HCT116 (cell line): ENCODE results near the gene ACER2. TPM values are rescaled to one million over a fixed set of nuclear protein-coding genes. Genes with fewer than 3 reads are reported as not detected.

ENCODE experiments used
- ATAC-seq: fragments of 200-7000 bp; cut with Tn5 transposase; 2 replicates; pipeline ENCODE4 v1.9.1; 2020; ENCODE audit warnings: mild to moderate bottlenecking, moderate library complexity
- BruUV-seq: library from RNA; stranded (reverse); fragments of 400-500 nt; replicated peaks from 2 replicates; lab custom pipeline; 2021; lab: Mats Ljungman, UMichigan
- CTCF ChIA-PET: fragments of 300-600 bp; sonication (Branson Sonifier 250); formaldehyde crosslinking; loops from one replicate; lab custom pipeline; 2021; ENCODE audit warnings: antibody characterized with exemption; lab: Charles Lee
- POLR2A ChIA-PET: fragments of 300-600, 350-600 bp; sonication (Branson Sonifier 250); formaldehyde crosslinking; loops from one replicate; lab custom pipeline; 2021; ENCODE audit warnings: antibody characterized with exemption; lab: Charles Lee
- RAD21 ChIA-PET, 2 experiments: fragments of 300-600 bp; sonication (Branson Sonifier 250); formaldehyde crosslinking; loops; one replicate each; lab custom pipeline; 2023; ENCODE audit warnings: low total read pairs in 2 of 2; ENCODE audit not compliant: uncharacterized antibody in 2 of 2, unreplicated experiment in 2 of 2, low non-redundant PET in 1 of 2; lab: Charles Lee
- DNase-seq: peaks from one replicate; pipeline ENCODE4 v3.0.0-alpha.2; 2010; ENCODE audit warnings: low read depth, low spot score
- H2AFZ ChIP-seq: fragments of 200-600 bp; shearing (Covaris generic), sonication (generic); 2 replicates; pipeline ENCODE4 v1.6.1; 2017; ENCODE audit warnings: low read depth, mixed run types, mixed read lengths, antibody characterized with exemption, low read length; ENCODE audit not compliant: poor library complexity, severe bottlenecking
- H3K27ac ChIP-seq: 2 replicates; pipeline ENCODE4 v1.5.1; 2012; ENCODE audit warnings: low read depth, low read length
- H3K27me3 ChIP-seq: fragments of 200-600 bp; sonication (generic); 2 replicates; pipeline ENCODE4 v1.6.1; 2016; ENCODE audit warnings: mixed run types, low read length, mixed read lengths; ENCODE audit not compliant: insufficient read depth
- H3K36me3 ChIP-seq, 2 experiments: fragments of 200-500 bp in 1 of 2; fragments of 200-600 bp in 1 of 2; sonication (Bioruptor generic) in 1 of 2; sonication (generic) in 1 of 2; 2 replicates each; pipeline versions ENCODE4 v1.5.1 to v1.6.1; 2014 to 2016; ENCODE audit warnings: low read length in 2 of 2, inconsistent platforms in 1 of 2, mixed read lengths in 1 of 2, mixed run types in 1 of 2; ENCODE audit not compliant: insufficient read depth in 2 of 2, control insufficient read depth in 1 of 2
- H3K4me1 ChIP-seq, 2 experiments: fragments of 200-600 bp in 1 of 2; sonication (generic) in 1 of 2; 2 replicates each; pipeline versions ENCODE4 v1.5.1 to v1.6.1; 2012 to 2017; ENCODE audit warnings: low read length in 2 of 2, inconsistent platforms in 1 of 2, mild to moderate bottlenecking in 1 of 2, mixed read lengths in 1 of 2, mixed run types in 1 of 2, moderate library complexity in 1 of 2; ENCODE audit not compliant: insufficient read depth in 2 of 2, control insufficient read depth in 1 of 2
- H3K4me2 ChIP-seq: fragments of 200-600 bp; sonication (generic); 2 replicates; pipeline ENCODE4 v1.6.1; 2017; ENCODE audit warnings: mixed run types, low read length, mixed read lengths
- H3K4me3 ChIP-seq, 2 experiments: fragments of 200-600 bp in 1 of 2; sonication (generic) in 1 of 2; replicated peaks in 1 of 2; 2 replicates each; pipeline ENCODE4 v1.5.1; 2011 to 2016; ENCODE audit warnings: low read length in 2 of 2, control low read depth in 1 of 2, low read depth in 1 of 2, mild to moderate bottlenecking in 1 of 2, mixed read lengths in 1 of 2, mixed run types in 1 of 2
- H3K79me2 ChIP-seq: fragments of 200-600 bp; sonication (generic); 2 replicates; pipeline ENCODE4 v1.6.1; 2017; ENCODE audit warnings: mild to moderate bottlenecking, mixed run types, low read length, moderate library complexity, mixed read lengths; ENCODE audit not compliant: insufficient read depth
- H3K9ac ChIP-seq: fragments of 200-600 bp; sonication (generic); 2 replicates; pipeline ENCODE4 v1.6.1; 2016; ENCODE audit warnings: low read length, mixed read lengths
- H3K9me2 ChIP-seq: fragments of 200-600 bp; sonication (generic), shearing (Covaris generic); 2 replicates; pipeline ENCODE4 v1.6.1; 2017; ENCODE audit warnings: mixed run types, mild to moderate bottlenecking, moderate library complexity; ENCODE audit not compliant: insufficient read depth
- H3K9me3 ChIP-seq, 2 experiments: fragments of 200-500 bp in 1 of 2; fragments of 200-600 bp in 1 of 2; sonication (Bioruptor generic) in 1 of 2; sonication (generic) in 1 of 2; 2 replicates each; pipeline ENCODE4 v1.6.1; 2014 to 2017; ENCODE audit warnings: low read length in 2 of 2, mixed read lengths in 2 of 2, inconsistent platforms in 1 of 2, low read depth in 1 of 2, mild to moderate bottlenecking in 1 of 2, mixed run types in 1 of 2, moderate library complexity in 1 of 2; ENCODE audit not compliant: control insufficient read depth in 1 of 2, insufficient read depth in 1 of 2
- H4K20me1 ChIP-seq: fragments of 200-600 bp; sonication (generic), shearing (Covaris generic); 2 replicates; pipeline ENCODE4 v1.6.1; 2017; ENCODE audit warnings: mixed run types, mild to moderate bottlenecking, moderate library complexity; ENCODE audit not compliant: insufficient read depth
- CBX3 ChIP-seq: IDR thresholded peaks from 2 replicates; pipeline ENCODE4 v1.6.1; 2012; ENCODE audit warnings: low read depth
- EGR1 ChIP-seq: IDR thresholded peaks from 2 replicates; pipeline ENCODE4 v1.6.1; 2012; ENCODE audit warnings: low read depth
- RAD21 ChIP-seq: IDR thresholded peaks from 2 replicates; pipeline ENCODE4 v1.6.1; 2012; ENCODE audit warnings: low read depth, mild to moderate bottlenecking
- YY1 ChIP-seq: IDR thresholded peaks from 2 replicates; pipeline ENCODE4 v1.6.1; 2011; ENCODE audit warnings: low read length, low read depth, moderate library complexity, mild to moderate bottlenecking; ENCODE audit not compliant: insufficient replicate concordance; ENCODE audit errors: extremely low read depth
- ZFX ChIP-seq: fragments of 450-650 bp; IDR thresholded peaks from 2 replicates; pipeline ENCODE4 v1.6.1; 2017
- intact Hi-C: fragments of 100-400 bp; cut with micrococcal nuclease; formaldehyde crosslinking; loops from 2 replicates; pipeline ENCODE4 v1.10.0; 2022
- total RNA-seq: library from RNA; stranded (reverse); gene quantifications from one replicate; pipeline ENCODE4 v1.2.1, GENCODE V29; 2021; ENCODE audit not compliant: unreplicated experiment
- TF ChIP-seq, protein P1 (sequence below): IDR thresholded peaks from 2 replicates; pipeline ENCODE4 v1.6.1; 2012
- TF ChIP-seq, protein P2 (sequence below), 3 experiments: fragments of 200-600 bp in 1 of 3; sonication (generic) in 1 of 3; IDR thresholded peaks in 2 of 3; conservative IDR thresholded peaks in 1 of 3; 2 replicates each; pipeline ENCODE4 v1.5.1; 2012 to 2017; ENCODE audit warnings: low read depth in 2 of 3, low read length in 2 of 3, antibody characterized with exemption in 1 of 3, borderline replicate concordance in 1 of 3, control low read depth in 1 of 3, mild to moderate bottlenecking in 1 of 3, mixed read lengths in 1 of 3, mixed run types in 1 of 3, moderate library complexity in 1 of 3; ENCODE audit not compliant: insufficient read depth in 1 of 3
- TF ChIP-seq, protein P3 (sequence below): IDR thresholded peaks from 2 replicates; pipeline ENCODE4 v1.6.1; 2012; ENCODE audit warnings: low read depth

The ACER2 gene
- total RNA-seq, 1 experiment from 2014 or later = 4.3 TPM

DNA sequence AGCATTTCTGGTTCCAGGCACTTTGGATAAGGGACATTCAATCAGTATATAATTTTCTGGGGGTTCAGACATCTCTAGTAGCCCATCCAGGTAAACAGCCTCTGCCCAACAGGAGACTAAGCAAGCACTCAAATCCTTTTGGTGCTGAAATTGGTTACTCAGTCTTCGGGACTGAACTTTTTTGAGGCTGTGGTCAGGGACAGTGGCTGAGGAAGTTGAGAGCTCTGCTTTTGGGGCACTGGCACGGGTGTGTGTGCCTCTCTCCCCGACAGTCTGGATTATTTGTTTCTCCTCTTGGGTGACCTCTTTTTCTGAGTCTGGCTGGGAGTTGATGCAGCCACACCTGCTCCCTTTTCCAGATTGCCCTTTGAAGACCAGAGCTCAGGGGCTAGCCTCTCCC, 47.6 kb downstream of the ACER2 start:
- DNase-seq = no peak
- H3K27ac ChIP-seq = no peak overlapping the region
- TF ChIP-seq ZFX (no peak), YY1 (no peak), CBX3 (no peak), EGR1 (no peak), RAD21 (no peak)
- TF ChIP-seq, protein P1, sequence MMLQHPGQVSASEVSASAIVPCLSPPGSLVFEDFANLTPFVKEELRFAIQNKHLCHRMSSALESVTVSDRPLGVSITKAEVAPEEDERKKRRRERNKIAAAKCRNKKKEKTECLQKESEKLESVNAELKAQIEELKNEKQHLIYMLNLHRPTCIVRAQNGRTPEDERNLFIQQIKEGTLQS = no peak
- H3K4me1 ChIP-seq = peaks cover 0 to 4% of the 10 kb centered on the region in 2 experiments; a peak in 2 of 4 replicates
- no peak overlapping the region for H3K4me2 ChIP-seq
- intact Hi-C loops = loop anchor here (2.0 to 10.0 kb wide), 7 partner anchors 84 to 1924 kb away; no protein-coding TSS in a partner anchor
- no peaks in the 10 kb centered on the region for H3K9me2 ChIP-seq
- no TSS peak for BruUV-seq
- no peak overlapping the region for H3K9ac ChIP-seq
- no peaks in the 10 kb centered on the region for H4K20me1 ChIP-seq
- H3K4me3 ChIP-seq = no peak overlapping the region
- H3K27me3 ChIP-seq = no peaks in the 10 kb centered on the region
- POLR2A ChIA-PET = no interaction called here
- H3K79me2 ChIP-seq = no peaks in the 10 kb centered on the region
- ATAC-seq = no peak
- RAD21 ChIA-PET = interaction anchor here in 1 of 2 experiments (1.1 kb wide), 1 partner anchor 371 kb away, joined by 6 read pairs; no protein-coding TSS in a partner anchor
- H3K36me3 ChIP-seq = no peaks in the 10 kb centered on the region
- CTCF ChIA-PET = interaction anchor here (1.2 to 3.1 kb wide), 3 partner anchors 17 to 1923 kb away, joined by 4 to 34 read pairs (median 5); partner anchors contain the start of gene RRAGA
- H2AFZ ChIP-seq = no peak overlapping the region
- no peaks in the 10 kb centered on the region for H3K9me3 ChIP-seq

DNA sequence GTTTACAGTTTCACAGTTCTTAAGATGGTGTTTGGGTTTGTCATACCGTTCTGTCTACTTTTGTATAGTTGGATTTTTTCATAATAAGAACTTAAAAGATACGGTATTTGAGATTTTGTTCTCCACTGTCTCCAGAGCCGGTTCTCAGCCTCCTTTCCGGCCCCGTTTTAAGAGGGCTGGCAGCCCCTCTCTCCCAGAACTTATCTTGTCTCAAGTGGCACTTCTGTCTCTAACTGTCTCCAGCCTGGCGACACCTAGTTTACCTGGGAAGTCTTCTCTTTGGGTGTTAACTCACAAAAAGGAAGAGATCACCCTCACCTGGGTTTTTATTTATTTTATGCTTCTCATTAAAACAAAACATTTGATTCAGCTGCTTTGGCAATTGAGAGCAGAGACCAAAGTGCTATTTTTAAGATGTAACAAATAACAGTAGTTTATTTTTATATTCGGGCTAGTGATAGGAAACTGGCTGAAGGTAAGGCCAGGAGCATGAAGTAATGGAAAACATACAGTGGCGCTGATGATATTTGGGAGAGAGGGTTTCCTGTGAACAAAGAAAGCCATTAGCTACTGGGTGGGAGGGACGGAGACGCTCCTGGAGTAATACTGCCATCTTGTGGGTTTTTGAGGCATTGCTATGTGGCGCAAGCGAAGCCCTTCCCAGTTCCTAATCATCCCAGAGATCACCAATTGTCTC, 48.3 kb downstream of the ACER2 start:
- Histone ChIP-seq H3K36me3 (no peaks in the 10 kb centered on the region), H3K4me3 (no peak overlapping the region), H3K27ac (no peak overlapping the region), H3K27me3 (no peaks in the 10 kb centered on the region), H4K20me1 (no peaks in the 10 kb centered on the region), H3K9me2 (no peaks in the 10 kb centered on the region), H2AFZ (peak overlapping the region; percentile 69), H3K79me2 (no peaks in the 10 kb centered on the region), H3K4me1 (peaks cover 0 to 4% of the 10 kb centered on the region in 2 experiments; a peak in 2 of 4 replicates), H3K9me3 (no peaks in the 10 kb centered on the region), H3K4me2 (peak overlapping the region; percentile 46), H3K9ac (no peak overlapping the region)
- TF ChIP-seq, protein P2, sequence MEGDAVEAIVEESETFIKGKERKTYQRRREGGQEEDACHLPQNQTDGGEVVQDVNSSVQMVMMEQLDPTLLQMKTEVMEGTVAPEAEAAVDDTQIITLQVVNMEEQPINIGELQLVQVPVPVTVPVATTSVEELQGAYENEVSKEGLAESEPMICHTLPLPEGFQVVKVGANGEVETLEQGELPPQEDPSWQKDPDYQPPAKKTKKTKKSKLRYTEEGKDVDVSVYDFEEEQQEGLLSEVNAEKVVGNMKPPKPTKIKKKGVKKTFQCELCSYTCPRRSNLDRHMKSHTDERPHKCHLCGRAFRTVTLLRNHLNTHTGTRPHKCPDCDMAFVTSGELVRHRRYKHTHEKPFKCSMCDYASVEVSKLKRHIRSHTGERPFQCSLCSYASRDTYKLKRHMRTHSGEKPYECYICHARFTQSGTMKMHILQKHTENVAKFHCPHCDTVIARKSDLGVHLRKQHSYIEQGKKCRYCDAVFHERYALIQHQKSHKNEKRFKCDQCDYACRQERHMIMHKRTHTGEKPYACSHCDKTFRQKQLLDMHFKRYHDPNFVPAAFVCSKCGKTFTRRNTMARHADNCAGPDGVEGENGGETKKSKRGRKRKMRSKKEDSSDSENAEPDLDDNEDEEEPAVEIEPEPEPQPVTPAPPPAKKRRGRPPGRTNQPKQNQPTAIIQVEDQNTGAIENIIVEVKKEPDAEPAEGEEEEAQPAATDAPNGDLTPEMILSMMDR (IDR thresholded peaks at IDR 0.05 in 2 of 3, conservative IDR thresholded peaks at IDR 0.05 in 1 of 3; ENCODE audit: borderline replicate concordance in 1 of 3, insufficient read depth in 1 of 3, low read depth in 2 of 3, low read length in 2 of 3) = peak; percentile 71 to 91 (median 89); a peak in 5 of 6 replicates
- TF ChIP-seq, protein P3, sequence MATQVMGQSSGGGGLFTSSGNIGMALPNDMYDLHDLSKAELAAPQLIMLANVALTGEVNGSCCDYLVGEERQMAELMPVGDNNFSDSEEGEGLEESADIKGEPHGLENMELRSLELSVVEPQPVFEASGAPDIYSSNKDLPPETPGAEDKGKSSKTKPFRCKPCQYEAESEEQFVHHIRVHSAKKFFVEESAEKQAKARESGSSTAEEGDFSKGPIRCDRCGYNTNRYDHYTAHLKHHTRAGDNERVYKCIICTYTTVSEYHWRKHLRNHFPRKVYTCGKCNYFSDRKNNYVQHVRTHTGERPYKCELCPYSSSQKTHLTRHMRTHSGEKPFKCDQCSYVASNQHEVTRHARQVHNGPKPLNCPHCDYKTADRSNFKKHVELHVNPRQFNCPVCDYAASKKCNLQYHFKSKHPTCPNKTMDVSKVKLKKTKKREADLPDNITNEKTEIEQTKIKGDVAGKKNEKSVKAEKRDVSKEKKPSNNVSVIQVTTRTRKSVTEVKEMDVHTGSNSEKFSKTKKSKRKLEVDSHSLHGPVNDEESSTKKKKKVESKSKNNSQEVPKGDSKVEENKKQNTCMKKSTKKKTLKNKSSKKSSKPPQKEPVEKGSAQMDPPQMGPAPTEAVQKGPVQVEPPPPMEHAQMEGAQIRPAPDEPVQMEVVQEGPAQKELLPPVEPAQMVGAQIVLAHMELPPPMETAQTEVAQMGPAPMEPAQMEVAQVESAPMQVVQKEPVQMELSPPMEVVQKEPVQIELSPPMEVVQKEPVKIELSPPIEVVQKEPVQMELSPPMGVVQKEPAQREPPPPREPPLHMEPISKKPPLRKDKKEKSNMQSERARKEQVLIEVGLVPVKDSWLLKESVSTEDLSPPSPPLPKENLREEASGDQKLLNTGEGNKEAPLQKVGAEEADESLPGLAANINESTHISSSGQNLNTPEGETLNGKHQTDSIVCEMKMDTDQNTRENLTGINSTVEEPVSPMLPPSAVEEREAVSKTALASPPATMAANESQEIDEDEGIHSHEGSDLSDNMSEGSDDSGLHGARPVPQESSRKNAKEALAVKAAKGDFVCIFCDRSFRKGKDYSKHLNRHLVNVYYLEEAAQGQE = no peak
- peak; percentile 95 for TF ChIP-seq RAD21
- POLR2A ChIA-PET = interaction anchor here (1.0 kb wide), 1 partner anchor 408 kb away, joined by 3 read pairs; the partner anchor contains the start of gene RRAGA
- ATAC-seq = peak; percentile 98
- CTCF ChIA-PET = interaction anchor here (0.6 to 3.1 kb wide), 15 partner anchors 10 to 1924 kb away, joined by 3 to 34 read pairs (median 4); partner anchors contain the start of gene RRAGA
- RAD21 ChIA-PET = interaction anchor here in 1 of 2 experiments (0.8 to 1.1 kb wide), 2 partner anchors 321 to 371 kb away, joined by 3 to 6 read pairs; no protein-coding TSS in a partner anchor
- BruUV-seq = no TSS peak
- DNase-seq = peak; percentile 65
- intact Hi-C loops = loop anchor here (1.0 to 10.0 kb wide), 9 partner anchors 85 to 1925 kb away; partner anchors contain the start of gene RRAGA
